ENCODE results near the gene UHRF1. TPM values are rescaled to one million over a fixed set of nuclear protein-coding genes. Genes with fewer than 3 reads are reported as not detected.

Gene UHRF1
- total and polyA plus RNA-seq, 4 donors, result 3.2 to 7.5 (median 4.5) TPM

DNA sequence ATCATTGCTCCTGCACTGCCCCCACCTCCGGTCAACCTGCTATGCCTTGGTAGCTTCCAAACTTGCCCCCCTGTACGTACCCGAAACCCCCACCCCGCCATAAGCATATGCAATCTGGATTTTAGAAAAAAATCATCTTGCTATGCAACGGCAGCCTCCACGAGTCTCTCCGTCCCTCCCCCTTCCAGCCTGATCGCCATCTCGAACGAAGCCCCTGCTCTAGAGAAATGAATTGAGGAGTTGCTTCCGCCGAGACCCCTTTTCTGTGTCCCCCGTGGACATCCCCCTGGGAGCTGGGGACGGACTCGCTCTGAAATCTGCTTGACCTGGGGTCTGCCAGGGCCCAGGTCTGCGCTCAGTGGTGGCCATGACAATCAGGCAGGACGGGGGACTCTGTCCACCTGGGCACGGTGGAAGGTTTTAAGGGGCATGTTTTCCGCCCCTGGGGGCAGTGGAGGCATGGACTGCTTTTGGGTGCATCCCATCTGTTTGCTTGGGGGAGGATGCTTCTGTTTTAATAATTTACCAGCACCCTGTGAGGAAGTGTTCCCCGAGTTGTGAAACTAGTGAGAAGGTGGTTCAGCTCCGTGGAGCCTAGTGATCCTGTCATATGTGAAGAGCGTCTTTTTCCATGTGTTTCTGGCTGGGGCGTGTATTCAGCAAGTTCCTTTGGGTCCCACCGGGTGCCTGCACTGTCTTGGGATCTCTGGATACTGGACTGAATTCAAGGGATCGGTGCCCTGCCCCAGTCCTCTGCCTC lies 60.7 kb downstream of the UHRF1 start:
- H3K4me1 ChIP-seq (ENCODE audit: control insufficient read depth in 5 of 5, insufficient read depth in 5 of 5, low read length in 5 of 5), result peaks cover 0 to 24% (median 12%) of the 10 kb centered on the region in 5 donors
- no peak for ATAC-seq (ENCODE audit: insufficient read depth, low FRiP score)
- TF ChIP-seq, protein P1, sequence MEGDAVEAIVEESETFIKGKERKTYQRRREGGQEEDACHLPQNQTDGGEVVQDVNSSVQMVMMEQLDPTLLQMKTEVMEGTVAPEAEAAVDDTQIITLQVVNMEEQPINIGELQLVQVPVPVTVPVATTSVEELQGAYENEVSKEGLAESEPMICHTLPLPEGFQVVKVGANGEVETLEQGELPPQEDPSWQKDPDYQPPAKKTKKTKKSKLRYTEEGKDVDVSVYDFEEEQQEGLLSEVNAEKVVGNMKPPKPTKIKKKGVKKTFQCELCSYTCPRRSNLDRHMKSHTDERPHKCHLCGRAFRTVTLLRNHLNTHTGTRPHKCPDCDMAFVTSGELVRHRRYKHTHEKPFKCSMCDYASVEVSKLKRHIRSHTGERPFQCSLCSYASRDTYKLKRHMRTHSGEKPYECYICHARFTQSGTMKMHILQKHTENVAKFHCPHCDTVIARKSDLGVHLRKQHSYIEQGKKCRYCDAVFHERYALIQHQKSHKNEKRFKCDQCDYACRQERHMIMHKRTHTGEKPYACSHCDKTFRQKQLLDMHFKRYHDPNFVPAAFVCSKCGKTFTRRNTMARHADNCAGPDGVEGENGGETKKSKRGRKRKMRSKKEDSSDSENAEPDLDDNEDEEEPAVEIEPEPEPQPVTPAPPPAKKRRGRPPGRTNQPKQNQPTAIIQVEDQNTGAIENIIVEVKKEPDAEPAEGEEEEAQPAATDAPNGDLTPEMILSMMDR (IDR thresholded peaks at IDR 0.05; ENCODE audit: control extremely low read depth, extremely low read depth), result no peak
- WGBS, 2 donors, result 5% methylated on average over 25 of the region's 25 CpGs
- H3K9ac ChIP-seq (ENCODE audit: insufficient read depth in 1 of 2, low read length in 2 of 2), result peak overlapping the region; percentile 48 to 71
- H3K9me3 ChIP-seq (ENCODE audit: control insufficient read depth in 4 of 4, insufficient read depth in 3 of 4, low read length in 3 of 4), result no peaks in the 10 kb centered on the region
- DNase-seq, result peak in 2 of 3 donors; percentile 32 to 36
- H3K4me3 ChIP-seq, result peak overlapping the region; percentile 55
- H3K27me3 ChIP-seq (ENCODE audit: control insufficient read depth in 3 of 3, insufficient read depth in 3 of 3, low read length in 2 of 3), result no peaks in the 10 kb centered on the region
- peak overlapping the region; percentile 62 to 84 for H3K27ac ChIP-seq (ENCODE audit: low read depth in 1 of 2, low read length in 1 of 2)
- no peaks in the 10 kb centered on the region for H3K36me3 ChIP-seq (ENCODE audit: control insufficient read depth in 4 of 4, insufficient read depth in 4 of 4, low read length in 4 of 4)

DNA sequence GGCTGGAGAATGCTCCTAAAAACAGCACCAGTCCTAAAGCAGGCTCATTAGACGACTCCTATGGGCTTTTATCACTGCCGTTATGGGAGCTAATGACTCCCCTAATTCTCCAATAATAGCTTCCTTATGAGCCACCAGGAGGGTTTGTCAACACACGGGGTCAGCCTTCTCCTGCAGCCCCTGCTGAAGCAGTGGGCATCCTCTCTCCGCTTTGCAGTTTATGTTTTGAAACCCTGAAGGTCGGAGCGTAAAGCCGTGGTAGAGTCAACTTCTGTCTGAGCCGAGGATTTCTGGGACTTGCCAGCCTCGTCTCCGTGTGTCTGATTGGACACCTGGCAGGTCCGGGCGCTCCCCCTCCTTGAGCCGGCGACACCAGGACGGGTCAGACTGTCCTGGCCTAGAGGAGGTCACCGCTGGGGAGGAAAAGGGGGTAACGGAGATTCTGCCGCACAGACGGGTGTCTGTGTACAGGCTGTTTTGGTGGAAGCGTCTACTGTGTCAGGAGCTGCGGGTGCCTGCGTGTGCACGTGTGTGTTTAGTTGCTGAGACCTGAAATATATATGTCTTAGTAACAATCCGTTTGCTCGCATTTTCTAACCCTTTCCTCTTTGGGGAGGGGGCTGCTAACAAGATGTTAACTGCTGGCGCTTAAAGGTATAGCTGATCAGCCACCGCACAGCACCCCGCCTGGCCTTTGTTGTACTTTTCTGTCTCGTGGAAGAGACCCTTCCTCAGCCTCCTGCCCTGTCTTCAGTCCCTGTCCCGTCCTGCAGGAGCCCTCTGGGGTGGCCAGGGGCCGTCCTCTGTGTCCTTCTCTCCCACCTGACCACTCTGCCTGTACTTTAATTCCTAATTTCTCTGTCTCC lies 61.5 kb downstream of the UHRF1 start:
- ATAC-seq (ENCODE audit: insufficient read depth, low FRiP score), result no peak
- no peaks in the 10 kb centered on the region for H3K9me3 ChIP-seq (ENCODE audit: control insufficient read depth in 4 of 4, insufficient read depth in 3 of 4, low read length in 3 of 4)
- DNase-seq, result peak in 2 of 3 donors; percentile 25 to 31
- H3K9ac ChIP-seq (ENCODE audit: insufficient read depth in 1 of 2, low read length in 2 of 2), result peak overlapping the region in 1 of 2 donors; percentile 71
- no peaks in the 10 kb centered on the region for H3K27me3 ChIP-seq (ENCODE audit: control insufficient read depth in 3 of 3, insufficient read depth in 3 of 3, low read length in 2 of 3)
- no peaks in the 10 kb centered on the region for H3K36me3 ChIP-seq (ENCODE audit: control insufficient read depth in 4 of 4, insufficient read depth in 4 of 4, low read length in 4 of 4)
- 25% methylated on average over 31 of the region's 31 CpGs for WGBS, 2 donors
- H3K4me3 ChIP-seq, result peak overlapping the region; percentile 34
- peak overlapping the region; percentile 62 to 84 for H3K27ac ChIP-seq (ENCODE audit: low read depth in 1 of 2, low read length in 1 of 2)
- TF ChIP-seq, protein P1 (IDR thresholded peaks at IDR 0.05; ENCODE audit: control extremely low read depth, extremely low read depth), result no peak
- H3K4me1 ChIP-seq (ENCODE audit: control insufficient read depth in 5 of 5, insufficient read depth in 5 of 5, low read length in 5 of 5), result peaks cover 0 to 27% (median 12%) of the 10 kb centered on the region in 5 donors

DNA sequence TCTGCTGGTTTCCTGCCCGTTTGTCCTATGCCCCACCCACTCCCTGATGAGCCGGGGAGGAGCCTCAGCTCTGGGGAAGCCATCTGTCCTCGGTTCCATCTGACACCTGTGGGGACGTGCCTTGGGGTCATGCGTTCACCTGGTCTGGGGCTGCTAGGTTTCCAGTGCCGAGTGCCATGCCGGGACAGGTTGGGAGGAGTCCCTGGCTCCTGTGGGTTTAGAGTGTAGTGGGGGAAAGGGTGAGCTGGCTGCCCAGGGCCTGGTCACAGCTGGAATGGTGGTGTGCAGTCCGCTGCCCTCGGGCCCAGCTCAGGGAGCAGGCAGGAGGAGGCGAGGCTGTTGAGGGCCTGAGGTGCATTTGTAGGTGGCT lies 62.1 kb downstream of the UHRF1 start:
- Histone ChIP-seq H3K9me3 (ENCODE audit: control insufficient read depth in 4 of 4, insufficient read depth in 3 of 4, low read length in 3 of 4) (no peaks in the 10 kb centered on the region), H3K9ac (ENCODE audit: insufficient read depth in 1 of 2, low read length in 2 of 2) (no peak overlapping the region), H3K27me3 (ENCODE audit: control insufficient read depth in 3 of 3, insufficient read depth in 3 of 3, low read length in 2 of 3) (no peaks in the 10 kb centered on the region), H3K4me3 (no peak overlapping the region), H3K27ac (ENCODE audit: low read depth in 1 of 2, low read length in 1 of 2) (peak overlapping the region in 1 of 2 donors; percentile 53), H3K36me3 (ENCODE audit: control insufficient read depth in 4 of 4, insufficient read depth in 4 of 4, low read length in 4 of 4) (no peaks in the 10 kb centered on the region), H3K4me1 (ENCODE audit: control insufficient read depth in 5 of 5, insufficient read depth in 5 of 5, low read length in 5 of 5) (peaks cover 3 to 27% (median 12%) of the 10 kb centered on the region in 5 donors)
- DNase-seq (peak in 2 of 3 donors; percentile 9 to 14), ATAC-seq (ENCODE audit: insufficient read depth, low FRiP score) (no peak)
- TF ChIP-seq, protein P1 (IDR thresholded peaks at IDR 0.05; ENCODE audit: control extremely low read depth, extremely low read depth), result no peak
- 45 to 47% methylated on average over 10 of the region's 10 CpGs for WGBS, 2 donors
